Activated CD4-positive, alpha-beta T cell treated with anti-CD3 and anti-CD28 coated beads for 1 hour (primary cell): ENCODE results near the gene SS18L1.
A peak's percentile ranks its signal among the peaks of the same experiment; 100 is the strongest.

ENCODE experiments used
- DNase-seq: peaks from one replicate; pipeline ENCODE4 v3.0.0-alpha.2; 2020

The SS18L1 gene

GRCh38 chr20:62120990-62121775 is 22.4 kb upstream of the SS18L1 start:
- no peak for DNase-seq

DNA sequence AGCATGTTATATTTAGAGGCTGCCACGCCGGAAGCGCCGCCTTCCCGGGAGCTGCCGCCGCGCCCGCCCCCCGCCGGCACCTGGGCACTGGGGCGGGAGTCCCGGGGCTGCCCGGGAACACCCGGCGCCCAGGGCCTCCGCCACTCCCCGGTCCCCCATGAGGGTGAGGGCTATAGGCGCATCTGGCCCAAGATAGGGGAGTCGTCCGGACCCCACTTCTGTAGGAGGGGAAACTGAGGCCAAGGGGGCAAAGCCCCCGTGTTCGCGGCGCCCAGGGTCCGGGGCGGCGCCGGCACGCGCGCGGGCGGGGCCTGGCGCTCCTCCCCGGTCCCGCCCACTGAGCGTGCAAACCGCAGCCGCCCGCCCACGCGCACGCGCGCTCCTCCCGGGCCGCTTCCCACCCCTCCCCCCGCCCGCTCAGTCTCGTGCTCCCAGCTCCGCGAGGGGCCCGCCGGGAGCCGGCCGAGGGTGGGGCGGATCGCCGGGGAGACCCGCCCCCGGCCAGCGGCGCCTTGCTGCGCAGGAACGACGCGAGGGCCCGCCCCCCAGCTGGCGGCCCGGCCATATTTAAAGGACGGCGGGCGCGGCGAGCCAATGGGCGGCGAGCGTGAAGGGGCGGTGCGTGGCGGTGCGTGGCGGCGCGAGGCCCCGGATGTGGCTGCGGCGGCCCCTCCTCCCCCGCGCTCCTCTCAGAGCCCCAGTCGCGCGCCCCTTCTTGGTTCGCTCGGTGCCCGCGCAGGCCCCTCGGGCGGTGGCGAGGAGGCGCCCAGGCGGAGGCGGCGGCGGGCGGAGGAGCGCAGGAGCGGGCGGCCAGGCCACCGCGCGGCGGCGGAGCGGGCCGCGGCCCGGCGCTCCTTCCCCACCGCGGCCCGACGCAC is 21.6 kb upstream of the SS18L1 start, which contains the start of gene LSM14B:
Gene LSM14B (plus strand): TSS at position 700 of the 878 bp plus-strand sequence. CDS start 192 bp downstream, outside the sequence.
- peak; percentile 97 for DNase-seq

DNA sequence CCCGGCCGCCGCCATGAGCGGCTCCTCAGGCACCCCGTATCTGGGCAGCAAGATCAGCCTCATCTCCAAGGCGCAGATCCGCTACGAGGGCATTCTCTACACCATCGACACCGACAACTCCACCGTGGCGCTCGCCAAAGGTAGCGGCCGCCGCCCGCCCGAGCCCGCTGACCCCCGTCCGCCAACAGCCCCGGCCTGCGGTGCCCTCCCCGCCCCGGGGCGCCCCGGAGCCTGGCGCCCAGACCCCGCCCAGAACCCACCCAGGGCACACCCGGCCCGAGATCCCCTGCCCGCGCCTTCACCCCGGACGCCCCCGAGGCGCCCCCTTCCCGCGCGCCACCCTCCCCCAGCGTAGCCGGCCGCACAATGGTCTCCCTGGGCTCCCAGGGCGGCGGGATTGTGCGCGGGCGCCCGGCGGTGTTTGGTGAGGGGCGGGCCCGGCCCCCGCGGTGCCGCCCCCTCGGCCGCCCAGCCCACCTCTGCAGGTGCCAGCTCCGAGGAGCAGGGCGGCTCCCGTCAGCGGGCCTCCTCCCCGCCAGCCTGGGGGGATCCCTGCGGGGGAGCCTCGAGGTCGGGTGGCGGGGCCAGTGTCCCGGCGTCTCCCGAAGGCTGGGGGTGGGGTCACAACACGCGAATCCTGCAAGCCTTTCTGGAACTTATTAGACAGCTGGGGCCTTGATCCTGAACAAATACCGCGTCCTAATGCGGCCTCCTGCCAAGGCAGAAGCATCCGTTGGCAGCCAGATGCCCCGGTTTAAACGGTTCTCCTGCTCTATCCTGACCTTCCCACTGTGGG is 20.7 kb upstream of the SS18L1 start:
- DNase-seq, result peak; percentile 25

GRCh38 chr20:62123450-62124118 is 20.0 kb upstream of the SS18L1 start:
- no peak for DNase-seq

DNA sequence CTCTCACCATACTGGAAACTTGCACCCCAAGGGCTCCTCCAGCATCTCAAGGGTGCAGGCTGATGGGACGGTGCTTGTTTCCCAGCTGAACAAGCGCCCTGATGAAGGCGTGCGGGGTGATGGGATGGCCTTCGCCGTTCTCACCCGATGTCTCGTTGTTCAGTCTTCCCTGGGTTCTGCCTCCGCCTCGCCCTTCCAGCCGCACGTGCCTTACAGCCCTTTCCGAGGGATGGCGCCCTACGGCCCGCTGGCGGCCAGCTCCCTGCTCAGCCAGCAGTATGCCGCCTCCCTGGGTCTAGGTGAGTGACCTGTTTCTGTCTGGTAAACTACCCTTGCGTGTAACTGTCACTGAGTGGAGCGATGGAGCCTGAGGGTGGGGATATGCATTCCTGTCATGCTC is 17.4 kb upstream of the SS18L1 start:
- no peak for DNase-seq

DNA sequence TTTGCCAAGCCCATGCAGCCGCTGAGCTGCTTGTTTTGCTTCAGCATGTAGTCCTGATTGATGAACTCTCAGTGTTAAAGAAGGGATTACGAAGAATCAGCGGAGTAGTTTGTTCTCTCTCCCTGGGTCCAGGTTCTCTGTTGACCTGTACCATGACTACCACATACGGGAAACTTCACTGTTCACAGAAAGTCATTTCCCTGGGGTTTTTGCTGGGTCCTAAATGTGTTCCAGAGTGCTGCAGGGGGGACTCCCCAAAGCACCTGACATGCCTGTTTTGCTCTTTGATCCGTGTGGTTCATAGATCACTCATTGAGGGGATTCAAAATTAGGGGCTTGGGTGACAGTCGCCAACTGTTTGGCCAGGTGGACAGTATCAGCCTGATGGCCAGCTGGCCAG is 15.8 kb upstream of the SS18L1 start:
- no peak for DNase-seq

- no peak for DNase-seq
These were observed 15.1 kb upstream of the SS18L1 start for GRCh38 chr20:62128502-62128901.

GRCh38 chr20:62129731-62130531 is 13.6 kb upstream of the SS18L1 start:
- no peak for DNase-seq

- DNase-seq, result no peak
These were observed 11.8 kb upstream of the SS18L1 start for GRCh38 chr20:62131560-62132320.

GRCh38 chr20:62132421-62132820 is 11.1 kb upstream of the SS18L1 start:
- DNase-seq, result no peak

DNA sequence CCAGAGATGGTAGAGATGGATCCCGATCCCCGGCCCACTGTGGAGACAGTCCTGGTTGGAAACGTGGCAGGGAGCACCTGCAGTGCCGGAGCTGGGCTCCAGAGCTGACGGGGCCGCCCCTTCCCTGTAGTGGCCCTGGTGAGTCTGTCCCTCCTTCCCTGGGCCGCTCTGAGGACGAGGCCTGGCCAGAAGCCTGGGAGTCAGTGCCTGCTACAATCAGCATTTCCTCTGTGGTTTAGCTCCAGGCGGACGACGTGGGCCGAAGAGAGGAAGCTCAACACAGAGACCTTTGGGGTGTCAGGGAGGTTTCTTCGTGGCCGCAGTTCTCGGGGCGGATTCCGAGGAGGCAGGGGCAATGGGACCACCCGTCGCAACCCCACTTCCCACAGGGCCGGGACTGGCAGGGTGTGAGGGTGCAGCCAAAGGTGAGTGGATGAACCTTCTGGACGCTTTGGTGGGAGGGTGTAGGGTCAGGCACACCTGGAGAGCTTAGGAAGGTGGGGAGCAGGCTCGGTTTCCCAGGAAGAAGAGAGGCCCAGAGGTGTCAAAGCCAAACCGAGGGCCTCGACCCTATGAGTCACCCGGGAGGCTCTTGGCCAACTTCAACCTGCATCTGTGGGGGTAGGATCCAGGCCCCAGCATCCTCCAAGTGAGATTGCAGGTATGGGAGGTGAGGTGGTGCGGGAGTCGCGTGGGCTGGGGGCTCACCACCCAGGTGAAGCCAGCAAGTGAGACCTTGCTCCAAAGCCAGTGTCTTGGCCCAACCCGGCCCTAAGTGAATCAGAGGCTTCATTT is 10.3 kb upstream of the SS18L1 start:
- no peak for DNase-seq

- DNase-seq, result no peak
These were observed 9.7 kb upstream of the SS18L1 start for GRCh38 chr20:62133864-62134263.

DNA sequence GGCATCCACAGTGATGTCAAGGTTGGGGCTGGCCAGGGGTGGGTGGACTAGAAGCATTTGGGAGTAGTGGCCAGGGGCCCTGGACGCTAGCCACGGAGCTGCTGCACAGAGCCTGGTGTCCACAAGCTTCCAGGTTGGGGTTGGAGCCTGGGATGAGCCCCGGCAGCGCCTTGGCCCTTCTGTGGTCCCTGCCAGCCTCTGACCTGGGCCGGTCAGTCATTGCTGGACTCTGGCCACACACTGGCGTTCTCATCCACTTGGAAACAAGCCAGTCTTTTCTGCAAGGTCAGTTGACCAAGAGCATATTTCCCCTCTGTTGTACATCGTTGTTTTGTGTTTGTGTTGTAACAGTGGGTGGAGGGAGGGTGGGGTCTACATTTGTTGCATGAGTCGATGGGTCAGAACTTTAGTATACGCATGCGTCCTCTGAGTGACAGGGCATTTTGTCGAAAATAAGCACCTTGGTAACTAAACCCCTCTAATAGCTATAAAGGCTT is 8.8 kb upstream of the SS18L1 start:
- no peak for DNase-seq

- no peak for DNase-seq
These were observed 7.8 kb upstream of the SS18L1 start for GRCh38 chr20:62135573-62136266.

- peak; percentile 59 for DNase-seq
These were observed 7.1 kb upstream of the SS18L1 start for GRCh38 chr20:62136283-62137091.

DNA sequence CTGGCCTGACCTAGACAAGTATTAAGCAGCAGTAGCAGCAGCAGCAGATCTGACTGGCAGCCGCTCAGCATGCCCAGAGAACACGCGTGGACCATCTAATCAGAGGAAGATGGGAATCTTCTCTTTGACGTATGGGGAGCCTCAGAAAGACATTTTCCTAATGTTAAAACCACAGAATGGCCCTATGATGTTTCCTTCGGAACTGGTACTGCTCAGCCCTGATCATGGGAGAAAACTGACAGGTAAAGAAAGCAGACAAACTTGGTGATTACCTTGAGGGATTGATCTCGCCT is 6.5 kb upstream of the SS18L1 start:
- no peak for DNase-seq

DNA sequence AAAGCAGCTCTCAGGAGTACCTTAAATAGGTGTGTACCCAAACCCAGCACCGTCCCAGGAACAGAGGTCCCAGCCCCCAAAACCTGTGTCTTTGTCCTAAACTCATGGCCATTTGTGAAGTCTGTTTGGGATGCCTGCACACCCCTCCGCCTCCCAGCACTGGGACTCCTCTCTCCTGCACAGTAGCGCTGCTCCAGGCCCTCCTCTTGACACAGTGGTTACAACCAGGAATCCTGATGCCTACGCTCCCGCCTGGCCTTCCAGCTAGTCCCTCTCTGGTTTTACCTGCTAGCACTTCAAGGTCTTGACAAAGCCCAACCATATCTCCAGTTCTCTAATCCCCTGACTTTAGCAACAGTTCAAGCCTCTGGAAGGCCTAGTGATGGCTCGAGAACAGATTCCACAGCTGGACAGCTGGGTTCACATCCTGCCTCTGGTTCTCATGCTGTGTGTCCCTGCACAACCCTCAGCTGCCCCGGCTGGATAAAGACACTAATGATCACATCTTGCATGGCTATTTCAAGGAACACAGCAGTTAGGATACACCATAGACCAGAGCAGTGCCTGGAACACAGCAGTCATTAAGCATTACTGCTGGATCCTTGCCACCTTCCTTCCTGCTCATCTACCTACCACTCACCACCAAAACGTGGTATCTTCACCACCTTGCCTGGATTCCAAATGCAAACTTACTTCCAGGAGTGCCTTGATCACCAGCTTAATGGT is 5.9 kb upstream of the SS18L1 start:
- no peak for DNase-seq

GRCh38 chr20:62138204-62138543 is 5.4 kb upstream of the SS18L1 start:
- DNase-seq, result no peak
